ENCODE measurements around the gene ZNF804B.

DNA sequence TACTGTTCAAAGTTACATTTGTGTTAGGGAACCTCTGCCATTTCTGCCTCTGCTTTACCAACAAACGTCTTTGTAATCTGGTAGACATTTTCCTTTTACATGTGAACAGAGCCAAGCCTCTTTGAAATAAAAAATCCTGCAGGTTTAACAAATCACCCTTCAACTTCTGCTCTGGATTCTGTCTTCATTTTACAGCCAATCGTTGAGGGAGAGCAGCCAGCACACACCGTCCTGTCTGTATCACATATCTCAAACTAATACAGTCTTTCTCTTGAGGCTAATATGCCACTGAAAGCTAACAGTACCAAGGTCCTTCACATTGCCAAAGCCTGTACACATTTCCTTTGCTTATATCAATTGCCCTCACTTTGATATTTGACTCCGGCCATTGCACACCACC lies 504.6 kb downstream of the ZNF804B start:
- TF ChIP-seq, protein P1, sequence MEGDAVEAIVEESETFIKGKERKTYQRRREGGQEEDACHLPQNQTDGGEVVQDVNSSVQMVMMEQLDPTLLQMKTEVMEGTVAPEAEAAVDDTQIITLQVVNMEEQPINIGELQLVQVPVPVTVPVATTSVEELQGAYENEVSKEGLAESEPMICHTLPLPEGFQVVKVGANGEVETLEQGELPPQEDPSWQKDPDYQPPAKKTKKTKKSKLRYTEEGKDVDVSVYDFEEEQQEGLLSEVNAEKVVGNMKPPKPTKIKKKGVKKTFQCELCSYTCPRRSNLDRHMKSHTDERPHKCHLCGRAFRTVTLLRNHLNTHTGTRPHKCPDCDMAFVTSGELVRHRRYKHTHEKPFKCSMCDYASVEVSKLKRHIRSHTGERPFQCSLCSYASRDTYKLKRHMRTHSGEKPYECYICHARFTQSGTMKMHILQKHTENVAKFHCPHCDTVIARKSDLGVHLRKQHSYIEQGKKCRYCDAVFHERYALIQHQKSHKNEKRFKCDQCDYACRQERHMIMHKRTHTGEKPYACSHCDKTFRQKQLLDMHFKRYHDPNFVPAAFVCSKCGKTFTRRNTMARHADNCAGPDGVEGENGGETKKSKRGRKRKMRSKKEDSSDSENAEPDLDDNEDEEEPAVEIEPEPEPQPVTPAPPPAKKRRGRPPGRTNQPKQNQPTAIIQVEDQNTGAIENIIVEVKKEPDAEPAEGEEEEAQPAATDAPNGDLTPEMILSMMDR (IDR thresholded peaks at IDR 0.05; ENCODE audit: low read depth, low read length), result no peak
- no peak for TF ChIP-seq EZH2phosphoT487 (IDR thresholded peaks at IDR 0.05; ENCODE audit: low read depth)

Measured in OCI-LY3 (cell line).